ENCODE data around the gene GFRA4.

GFRA4 gene

GRCh38 chr20:3680701-3681351, 17.6 kb upstream of the GFRA4 start:
- Histone ChIP-seq H3F3A (ENCODE audit: low read depth) (no peaks in the 10 kb centered on the region), H3K4me2 (ENCODE audit: low read depth, low read length, poor library complexity, severe bottlenecking) (no peak overlapping the region), H4K20me1 (ENCODE audit: insufficient read depth, low read length, poor library complexity, severe bottlenecking) (no peaks in the 10 kb centered on the region), H3K27me3 (ENCODE audit: insufficient read depth, low read length, poor library complexity, severe bottlenecking) (no peaks in the 10 kb centered on the region), H3K4me3 (ENCODE audit: low read length, poor library complexity, severe bottlenecking) (no peak overlapping the region), H2AFZ (ENCODE audit: low read length) (no peak overlapping the region), H3K9me2 (replicated peaks; ENCODE audit: low read depth, low read length) (no peaks in the 10 kb centered on the region), H3K9me3 (ENCODE audit: insufficient read depth, low read depth, low read length) (no peaks in the 10 kb centered on the region), H3K9ac (ENCODE audit: low read depth, low read length, poor library complexity, severe bottlenecking) (no peak overlapping the region), H3K79me2 (ENCODE audit: insufficient read depth, low read length) (no peaks in the 10 kb centered on the region), H3K4me1 (ENCODE audit: insufficient read depth, low read length, poor library complexity, severe bottlenecking) (no peaks in the 10 kb centered on the region), H3K36me3 (ENCODE audit: insufficient read depth, low read length) (no peaks in the 10 kb centered on the region)
- TF ChIP-seq EZH2phosphoT487 (IDR thresholded peaks at IDR 0.05; ENCODE audit: borderline replicate concordance) (no peak), CTCF (conservative IDR thresholded peaks at IDR 0.05; ENCODE audit: low read length) (no peak)

GRCh38 chr20:3679749-3680700, 16.8 kb upstream of the GFRA4 start:
- Histone ChIP-seq H3K4me2 (ENCODE audit: low read depth, low read length, poor library complexity, severe bottlenecking) (no peak overlapping the region), H3K4me1 (ENCODE audit: insufficient read depth, low read length, poor library complexity, severe bottlenecking) (no peaks in the 10 kb centered on the region), H3K27me3 (ENCODE audit: insufficient read depth, low read length, poor library complexity, severe bottlenecking) (no peaks in the 10 kb centered on the region), H2AFZ (ENCODE audit: low read length) (no peak overlapping the region), H3K36me3 (ENCODE audit: insufficient read depth, low read length) (no peaks in the 10 kb centered on the region), H3K9me2 (replicated peaks; ENCODE audit: low read depth, low read length) (no peaks in the 10 kb centered on the region), H3K79me2 (ENCODE audit: insufficient read depth, low read length) (no peaks in the 10 kb centered on the region), H3K9ac (ENCODE audit: low read depth, low read length, poor library complexity, severe bottlenecking) (no peak overlapping the region), H3K9me3 (ENCODE audit: insufficient read depth, low read depth, low read length) (no peaks in the 10 kb centered on the region), H3F3A (ENCODE audit: low read depth) (no peaks in the 10 kb centered on the region), H4K20me1 (ENCODE audit: insufficient read depth, low read length, poor library complexity, severe bottlenecking) (no peaks in the 10 kb centered on the region), H3K4me3 (ENCODE audit: low read length, poor library complexity, severe bottlenecking) (no peak overlapping the region)
- no peak for TF ChIP-seq CTCF (conservative IDR thresholded peaks at IDR 0.05; ENCODE audit: low read length)
- TF ChIP-seq EZH2phosphoT487 (IDR thresholded peaks at IDR 0.05; ENCODE audit: borderline replicate concordance) = no peak

- H3K4me3 ChIP-seq (ENCODE audit: low read length, poor library complexity, severe bottlenecking) = no peak overlapping the region
- no peak overlapping the region for H2AFZ ChIP-seq (ENCODE audit: low read length)
- no peaks in the 10 kb centered on the region for H3F3A ChIP-seq (ENCODE audit: low read depth)
- H3K9me3 ChIP-seq (ENCODE audit: insufficient read depth, low read depth, low read length) = no peaks in the 10 kb centered on the region
- H3K4me2 ChIP-seq (ENCODE audit: low read depth, low read length, poor library complexity, severe bottlenecking) = no peak overlapping the region
- TF ChIP-seq EZH2phosphoT487 (IDR thresholded peaks at IDR 0.05; ENCODE audit: borderline replicate concordance) (no peak), CTCF (conservative IDR thresholded peaks at IDR 0.05; ENCODE audit: low read length) (no peak)
- H3K9me2 ChIP-seq (replicated peaks; ENCODE audit: low read depth, low read length) = no peaks in the 10 kb centered on the region
- H3K79me2 ChIP-seq (ENCODE audit: insufficient read depth, low read length) = no peaks in the 10 kb centered on the region
- no peak overlapping the region for H3K9ac ChIP-seq (ENCODE audit: low read depth, low read length, poor library complexity, severe bottlenecking)
- H4K20me1 ChIP-seq (ENCODE audit: insufficient read depth, low read length, poor library complexity, severe bottlenecking) = no peaks in the 10 kb centered on the region
- no peaks in the 10 kb centered on the region for H3K36me3 ChIP-seq (ENCODE audit: insufficient read depth, low read length)
- no peaks in the 10 kb centered on the region for H3K27me3 ChIP-seq (ENCODE audit: insufficient read depth, low read length, poor library complexity, severe bottlenecking)
- H3K4me1 ChIP-seq (ENCODE audit: insufficient read depth, low read length, poor library complexity, severe bottlenecking) = no peaks in the 10 kb centered on the region
These were observed 15.9 kb upstream of the GFRA4 start for GRCh38 chr20:3678856-3679720.

All from Loucy (cell line).